ENCODE data around the gene WNT1. TPM values are rescaled to one million over a fixed set of nuclear protein-coding genes. Genes with fewer than 3 reads are reported as not detected.

Gene WNT1
- total RNA-seq, 1 donor from 2014 or later, result not detected

DNA sequence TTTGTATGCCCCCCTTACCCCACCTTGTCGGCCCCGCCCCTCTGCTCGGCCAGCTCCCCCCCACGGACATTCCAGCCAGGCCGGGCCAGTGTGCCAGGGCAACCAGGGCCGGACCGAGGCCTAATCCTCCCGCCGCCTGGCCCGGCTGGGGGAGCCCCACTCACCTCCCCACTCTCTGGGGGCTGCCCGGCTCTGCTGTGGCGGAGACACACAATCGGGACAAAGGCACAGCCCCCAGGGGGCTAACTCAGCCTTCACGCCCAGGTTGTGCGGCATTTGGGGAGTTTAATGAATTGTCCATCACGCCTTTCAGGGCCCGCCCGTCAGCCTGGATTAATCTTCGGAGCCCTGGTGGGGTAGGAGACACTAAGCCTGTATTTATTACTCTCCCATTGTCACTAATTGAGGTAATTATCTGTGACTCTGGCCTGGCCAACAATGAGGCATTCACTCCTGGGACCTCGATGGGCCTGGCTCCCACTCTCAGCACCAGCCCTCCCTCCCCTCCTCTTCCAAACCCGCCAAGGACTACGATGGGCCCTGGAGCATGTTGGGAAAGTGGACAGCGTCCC, 8.7 kb downstream of the WNT1 start:
- Mint-ChIP-seq H3K9me3 (peaks cover 6% of the 10 kb centered on the region), H3K36me3 (peaks cover 5% of the 10 kb centered on the region), H3K4me1 (peaks cover 75% of the 10 kb centered on the region), H3K4me3 (peak overlapping the region; percentile 70), H3K27ac (peak overlapping the region; percentile 59), H3K27me3 (ENCODE audit: insufficient read depth, low read depth) (peaks cover 74% of the 10 kb centered on the region)
- Histone ChIP-seq H3K4me1 (peaks cover 34% of the 10 kb centered on the region), H2AFZ (replicated peaks) (no peak overlapping the region), H3K4me2 (peak overlapping the region; percentile 60), H3K9ac (no peak overlapping the region), H3K4me3 (no peak overlapping the region), H3K27me3 (peaks cover 98% of the 10 kb centered on the region), H4K20me1 (ENCODE audit: low read depth) (peaks cover 66% of the 10 kb centered on the region), H3F3A (ENCODE audit: low read depth) (peaks cover 42% of the 10 kb centered on the region), H3K27ac (no peak overlapping the region), H3K9me3 (ENCODE audit: low read depth) (no peaks in the 10 kb centered on the region), H3K79me2 (ENCODE audit: low read depth) (no peaks in the 10 kb centered on the region), H3K36me3 (no peaks in the 10 kb centered on the region)
- DNase-seq (ENCODE audit: low spot score), result peak; percentile 97
- peak; percentile 60 for TF ChIP-seq EZH2 (IDR thresholded peaks at IDR 0.05)
- TF ChIP-seq, protein P1, sequence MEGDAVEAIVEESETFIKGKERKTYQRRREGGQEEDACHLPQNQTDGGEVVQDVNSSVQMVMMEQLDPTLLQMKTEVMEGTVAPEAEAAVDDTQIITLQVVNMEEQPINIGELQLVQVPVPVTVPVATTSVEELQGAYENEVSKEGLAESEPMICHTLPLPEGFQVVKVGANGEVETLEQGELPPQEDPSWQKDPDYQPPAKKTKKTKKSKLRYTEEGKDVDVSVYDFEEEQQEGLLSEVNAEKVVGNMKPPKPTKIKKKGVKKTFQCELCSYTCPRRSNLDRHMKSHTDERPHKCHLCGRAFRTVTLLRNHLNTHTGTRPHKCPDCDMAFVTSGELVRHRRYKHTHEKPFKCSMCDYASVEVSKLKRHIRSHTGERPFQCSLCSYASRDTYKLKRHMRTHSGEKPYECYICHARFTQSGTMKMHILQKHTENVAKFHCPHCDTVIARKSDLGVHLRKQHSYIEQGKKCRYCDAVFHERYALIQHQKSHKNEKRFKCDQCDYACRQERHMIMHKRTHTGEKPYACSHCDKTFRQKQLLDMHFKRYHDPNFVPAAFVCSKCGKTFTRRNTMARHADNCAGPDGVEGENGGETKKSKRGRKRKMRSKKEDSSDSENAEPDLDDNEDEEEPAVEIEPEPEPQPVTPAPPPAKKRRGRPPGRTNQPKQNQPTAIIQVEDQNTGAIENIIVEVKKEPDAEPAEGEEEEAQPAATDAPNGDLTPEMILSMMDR (IDR thresholded peaks at IDR 0.05), result no peak
- peak; percentile 100 for TF ChIP-seq EZH2phosphoT487 (IDR thresholded peaks at IDR 0.05)

DNA sequence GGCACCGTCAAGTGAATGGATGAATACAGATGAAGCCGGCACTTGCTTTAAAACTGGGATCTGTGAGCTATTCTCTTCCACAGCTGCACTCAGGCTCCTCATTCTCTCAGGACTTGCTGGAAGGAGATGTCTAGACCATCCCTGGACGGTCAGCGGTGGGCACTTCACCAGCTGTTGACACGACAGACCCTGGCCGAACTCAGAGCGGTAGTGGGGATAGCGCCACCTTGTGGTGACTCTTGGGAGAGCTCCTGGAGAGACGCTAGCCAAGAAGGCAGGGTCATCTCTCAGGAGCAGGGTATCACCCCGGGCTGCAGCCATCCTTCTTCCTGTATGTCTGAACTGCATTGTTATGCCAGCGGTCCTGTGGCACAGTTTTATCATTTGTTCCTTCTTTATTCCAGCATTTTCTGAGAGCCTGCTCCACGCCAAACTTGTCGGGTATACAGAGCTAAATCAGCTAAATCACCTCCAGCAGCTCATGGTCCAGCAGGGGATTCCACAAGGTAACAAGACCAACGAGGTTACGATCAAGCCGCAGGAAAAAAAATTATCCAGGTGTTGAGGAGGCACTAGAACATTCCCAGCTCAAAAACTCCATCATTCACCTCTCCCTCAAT, 10.0 kb downstream of the WNT1 start:
- Histone ChIP-seq H3K4me2 (no peak overlapping the region), H4K20me1 (ENCODE audit: low read depth) (peaks cover 54% of the 10 kb centered on the region), H3K4me1 (peaks cover 34% of the 10 kb centered on the region), H3K36me3 (no peaks in the 10 kb centered on the region), H3K27ac (no peak overlapping the region), H3K4me3 (no peak overlapping the region), H3K27me3 (peaks cover 96% of the 10 kb centered on the region), H3K79me2 (ENCODE audit: low read depth) (no peaks in the 10 kb centered on the region), H3F3A (ENCODE audit: low read depth) (peaks cover 42% of the 10 kb centered on the region), H2AFZ (replicated peaks) (no peak overlapping the region), H3K9me3 (ENCODE audit: low read depth) (no peaks in the 10 kb centered on the region), H3K9ac (no peak overlapping the region)
- peak; percentile 87 for DNase-seq (ENCODE audit: low spot score)
- H3K27ac Mint-ChIP-seq, result peak overlapping the region; percentile 87
- no peaks in the 10 kb centered on the region for H3K36me3 Mint-ChIP-seq
- peaks cover 62% of the 10 kb centered on the region for H3K27me3 Mint-ChIP-seq (ENCODE audit: insufficient read depth, low read depth)
- TF ChIP-seq EZH2phosphoT487 (IDR thresholded peaks at IDR 0.05), result no peak
- TF ChIP-seq, protein P1 (IDR thresholded peaks at IDR 0.05), result peak; percentile 94
- no peak for TF ChIP-seq EZH2 (IDR thresholded peaks at IDR 0.05)
- peaks cover 64% of the 10 kb centered on the region for H3K4me1 Mint-ChIP-seq
- peak overlapping the region; percentile 57 for H3K4me3 Mint-ChIP-seq
- peaks cover 6% of the 10 kb centered on the region for H3K9me3 Mint-ChIP-seq

DNA sequence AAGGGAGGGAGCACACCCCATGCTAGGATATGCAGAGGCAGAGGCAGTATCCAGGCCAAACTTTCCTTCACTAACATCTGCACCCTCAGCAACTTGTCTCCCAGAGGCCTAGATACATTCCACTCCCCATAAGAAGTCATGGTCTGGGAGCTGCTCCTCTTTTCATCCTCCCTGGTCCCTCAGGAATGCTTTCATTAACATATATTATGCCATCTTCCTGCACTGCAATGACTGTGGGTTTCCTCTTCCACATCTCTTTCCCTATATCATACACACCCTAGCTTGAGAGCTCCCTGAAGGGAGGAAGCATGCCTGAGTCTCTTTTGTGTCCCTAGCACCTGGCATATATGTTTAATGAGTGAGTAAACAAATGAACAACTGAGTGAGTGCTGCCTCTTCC, 12.4 kb downstream of the WNT1 start:
- no peak for DNase-seq (ENCODE audit: low spot score)
- H3K36me3 Mint-ChIP-seq, result no peaks in the 10 kb centered on the region
- Histone ChIP-seq H3K27ac (no peak overlapping the region), H3K36me3 (no peaks in the 10 kb centered on the region), H3K4me1 (peaks cover 16% of the 10 kb centered on the region), H3K27me3 (peaks cover 96% of the 10 kb centered on the region), H3K79me2 (ENCODE audit: low read depth) (no peaks in the 10 kb centered on the region), H4K20me1 (ENCODE audit: low read depth) (peaks cover 39% of the 10 kb centered on the region), H3K9ac (no peak overlapping the region), H3F3A (ENCODE audit: low read depth) (peaks cover 21% of the 10 kb centered on the region), H2AFZ (replicated peaks) (no peak overlapping the region), H3K9me3 (ENCODE audit: low read depth) (no peaks in the 10 kb centered on the region), H3K4me3 (no peak overlapping the region), H3K4me2 (no peak overlapping the region)
- H3K27me3 Mint-ChIP-seq (ENCODE audit: insufficient read depth, low read depth), result peaks cover 63% of the 10 kb centered on the region
- H3K4me3 Mint-ChIP-seq, result no peak overlapping the region
- peaks cover 6% of the 10 kb centered on the region for H3K9me3 Mint-ChIP-seq
- no peak overlapping the region for H3K27ac Mint-ChIP-seq
- TF ChIP-seq EZH2 (IDR thresholded peaks at IDR 0.05) (no peak), EZH2phosphoT487 (IDR thresholded peaks at IDR 0.05) (no peak)
- TF ChIP-seq, protein P1 (IDR thresholded peaks at IDR 0.05), result no peak
- H3K4me1 Mint-ChIP-seq, result peaks cover 52% of the 10 kb centered on the region
